ENCODE data around the gene FAM161A.
A peak's percentile ranks its signal among the peaks of the same experiment; 100 is the strongest.
"Not testable (repeated sequence)": the region's sequence is repeated elsewhere in the genome, so short reads cannot be mapped to it uniquely, and the experiment has no call there.

FAM161A gene

GRCh38 chr2:61853847-61854563, at the start of gene FAM161A:
FAM161A (minus strand) TSS chr2:61854060; CDS start chr2:61854041, 19 bp downstream.
- peak; percentile 93 to 97 (median 97) for DNase-seq

- no peak for DNase-seq
Observed at GRCh38 chr2:61900281-61900680, 46.4 kb upstream of the FAM161A start.

- peak in 2 of 3 experiments; percentile 4 to 44 for DNase-seq
Observed at GRCh38 chr2:61898810-61899209, 45.0 kb upstream of the FAM161A start.

GRCh38 chr2:61888267-61889055, 34.6 kb upstream of the FAM161A start, which contains the start of gene CCT4:
CCT4 (minus strand) TSS chr2:61888656; CDS start chr2:61888507, 149 bp downstream.
- peak; percentile 92 to 97 (median 97) for DNase-seq

GRCh38 chr2:61887717-61888266, 33.9 kb upstream of the FAM161A start:
- peak in 2 of 3 experiments; percentile 49 to 76 for DNase-seq

- DNase-seq: no peak
Observed at GRCh38 chr2:61885896-61886603, 32.2 kb upstream of the FAM161A start.

- DNase-seq: no peak
Observed at GRCh38 chr2:61882850-61883249, 29.0 kb upstream of the FAM161A start.

- DNase-seq: not testable (repeated sequence)
Observed at GRCh38 chr2:61879351-61879750, 25.5 kb upstream of the FAM161A start.

- DNase-seq: no peak
Observed at GRCh38 chr2:61878761-61879160, 24.9 kb upstream of the FAM161A start.

- no peak for DNase-seq
Observed at GRCh38 chr2:61877571-61878245, 23.8 kb upstream of the FAM161A start.

- no peak for DNase-seq
Observed at GRCh38 chr2:61876400-61876799, 22.5 kb upstream of the FAM161A start.

- not testable (repeated sequence) for DNase-seq
Observed at GRCh38 chr2:61866482-61867089, 12.7 kb upstream of the FAM161A start.

GRCh38 chr2:61862085-61862484, 8.2 kb upstream of the FAM161A start:
- no peak for DNase-seq

GRCh38 chr2:61857224-61857623, 3.4 kb upstream of the FAM161A start:
- no peak for DNase-seq

GRCh38 chr2:61855318-61855613, 1.4 kb upstream of the FAM161A start:
- no peak for DNase-seq

- DNase-seq: peak; percentile 97 to 100 (median 98)
Observed at GRCh38 chr2:61854564-61855317, 881 bp upstream of the FAM161A start.

- DNase-seq: peak; percentile 71 to 85 (median 78)
Observed at GRCh38 chr2:61853086-61853846, 594 bp downstream of the FAM161A start.

GRCh38 chr2:61851270-61851669, 2.6 kb downstream of the FAM161A start:
- DNase-seq: not testable (repeated sequence)

- DNase-seq: no peak
Observed at GRCh38 chr2:61845320-61845719, 8.5 kb downstream of the FAM161A start.

- no peak for DNase-seq
Observed at GRCh38 chr2:61841286-61841685, 12.6 kb downstream of the FAM161A start.

- no peak for DNase-seq
Observed at GRCh38 chr2:61834893-61835292, 19.0 kb downstream of the FAM161A start.
